HepG2 (cell line): ENCODE data around the gene MAGI1. TPM values are rescaled to one million over a fixed set of nuclear protein-coding genes. Genes with fewer than 3 reads are reported as not detected.
A peak's percentile ranks its signal among the peaks of the same experiment; 100 is the strongest.

ENCODE experiments used
- ATAC-seq: fragments of 200-7000 bp; cut with Tn5 transposase; 3 replicates; pipeline ENCODE4 v1.9.1; 2020; ENCODE audit warnings: mild to moderate bottlenecking, moderate library complexity
- BruUV-seq: library from RNA; stranded (reverse); fragments of 400-500 nt; replicated peaks from 2 replicates; lab custom pipeline; 2021; lab: Mats Ljungman, UMichigan
- CTCF ChIA-PET: fragments of 300-600 bp; formaldehyde crosslinking; extraction: SDS; loops from one replicate; lab custom pipeline; 2021; ENCODE audit warnings: low total read pairs, inconsistent platforms, low intra/inter-chr PET ratio; lab: Yijun Ruan, JAX
- POLR2A ChIA-PET: fragments of 350-600 bp; sonication (Branson Sonifier 250); formaldehyde crosslinking; loops from one replicate; lab custom pipeline; 2020; ENCODE audit warnings: antibody characterized with exemption, inconsistent platforms; lab: Yijun Ruan, JAX
- DNase-seq: peaks from one replicate; pipeline ENCODE4 v3.0.0-alpha.2; 2015; ENCODE audit warnings: low spot score
- FAIRE-seq: peaks from 3 replicates; lab custom pipeline; 2011; peaks lifted over from hg19 to GRCh38; lab: Jason Lieb, UNC
- H2AFZ ChIP-seq: one replicate; pipeline ENCODE4 v1.6.1; 2011; ENCODE audit warnings: low read length, inconsistent platforms
- H3K27ac ChIP-seq: fragments of 300-600 bp; 3 replicates; pipeline ENCODE4 v1.8.0; 2011; ENCODE audit warnings: mixed run types, mild to moderate bottlenecking, mixed read lengths, low read length, inconsistent platforms; ENCODE audit not compliant: insufficient read depth; ENCODE audit errors: extremely low read length
- H3K27me3 ChIP-seq, 2 experiments: fragments of 200-600 bp in 1 of 2; 2 replicates in 1 of 2; 3 replicates in 1 of 2; pipeline versions ENCODE4 v1.6.0 to v1.8.0; 2011; ENCODE audit warnings: low read length in 2 of 2, mild to moderate bottlenecking in 2 of 2, moderate library complexity in 2 of 2, inconsistent platforms in 1 of 2; ENCODE audit not compliant: insufficient read depth in 2 of 2, control insufficient read depth in 1 of 2
- H3K36me3 ChIP-seq, 2 experiments: fragments of 200-600 bp in 1 of 2; replicated peaks in 1 of 2; 2 replicates in 1 of 2; 3 replicates in 1 of 2; pipeline versions ENCODE4 v1.5.1 to v1.8.0; 2011; ENCODE audit warnings: low read length in 2 of 2, inconsistent platforms in 1 of 2; ENCODE audit not compliant: insufficient read depth in 2 of 2, control insufficient read depth in 1 of 2
- H3K4me1 ChIP-seq: 2 replicates; pipeline ENCODE4 v1.5.1; 2012; ENCODE audit warnings: low read length, inconsistent platforms; ENCODE audit not compliant: insufficient read depth
- H3K4me2 ChIP-seq: 2 replicates; pipeline ENCODE4 v1.6.0; 2011; ENCODE audit warnings: low read depth, low read length, inconsistent platforms
- H3K4me3 ChIP-seq, 3 experiments: fragments of 200-600 bp in 1 of 3; sonication (generic), shearing (Covaris generic) in 1 of 3; replicated peaks in 1 of 3; 2 replicates each; pipeline ENCODE4 v1.5.1; 2011 to 2016; ENCODE audit warnings: low read length in 3 of 3, inconsistent platforms in 2 of 3, low read depth in 2 of 3, mild to moderate bottlenecking in 2 of 3, control low read depth in 1 of 3, mixed read lengths in 1 of 3; ENCODE audit not compliant: insufficient read depth in 1 of 3
- H3K79me2 ChIP-seq: one replicate; pipeline ENCODE4 v1.6.1; 2011; ENCODE audit warnings: low read length, inconsistent platforms; ENCODE audit not compliant: insufficient read depth
- H3K9ac ChIP-seq: 2 replicates; pipeline ENCODE4 v1.6.0; 2011; ENCODE audit warnings: mild to moderate bottlenecking, low read depth, low read length, inconsistent platforms; ENCODE audit not compliant: insufficient read depth
- H3K9me3 ChIP-seq: 2 replicates; pipeline ENCODE4 v1.5.1; 2012; ENCODE audit warnings: mild to moderate bottlenecking, low read length
- H4K20me1 ChIP-seq: 2 replicates; pipeline ENCODE4 v1.6.0; 2011; ENCODE audit warnings: inconsistent platforms, mild to moderate bottlenecking, low read length, moderate library complexity; ENCODE audit not compliant: insufficient read depth
- AFF4 ChIP-seq: sonication (generic); formaldehyde crosslinking; IDR thresholded peaks from 2 replicates; pipeline ENCODE4 v1.4.0; 2020; ENCODE audit warnings: missing genetic modification reagents
- DRAP1 ChIP-seq: IDR thresholded peaks from 2 replicates; pipeline ENCODE4 v1.6.1; 2016; ENCODE audit warnings: missing genetic modification reagents, missing compliant biosample characterization
- HOXA5 ChIP-seq: sonication (generic); formaldehyde crosslinking; IDR thresholded peaks from 2 replicates; pipeline ENCODE4 v1.4.0; 2020; ENCODE audit warnings: missing genetic modification reagents
- KDM4B ChIP-seq: sonication (generic); formaldehyde crosslinking; IDR thresholded peaks from 2 replicates; pipeline ENCODE4 v1.4.0; 2020; ENCODE audit warnings: missing genetic modification reagents
- NCOA1 ChIP-seq: sonication (generic); formaldehyde crosslinking; IDR thresholded peaks from 2 replicates; pipeline ENCODE4 v1.9.0; 2021; ENCODE audit warnings: missing genetic modification reagents
- SMARCE1 ChIP-seq: fragments of 450-650 bp; IDR thresholded peaks from 2 replicates; pipeline ENCODE4 v1.6.1; 2017; ENCODE audit warnings: borderline replicate concordance
- UBTF ChIP-seq: sonication (generic); formaldehyde crosslinking; IDR thresholded peaks from 2 replicates; pipeline ENCODE4 v1.4.0; 2020; ENCODE audit warnings: mild to moderate bottlenecking, missing genetic modification reagents
- ZNF143 ChIP-seq: sonication (generic); formaldehyde crosslinking; IDR thresholded peaks from 2 replicates; pipeline ENCODE4 v1.4.0; 2020; ENCODE audit warnings: missing genetic modification reagents
- ZNF431 ChIP-seq: sonication (generic); formaldehyde crosslinking; IDR thresholded peaks from 2 replicates; pipeline ENCODE4 v1.9.0; 2022; ENCODE audit warnings: missing genetic modification reagents, low read depth, mild to moderate bottlenecking, borderline replicate concordance
- ZNF513 ChIP-seq: sonication (generic); formaldehyde crosslinking; conservative IDR thresholded peaks from 2 replicates; pipeline ENCODE4 v1.5.0; 2020; ENCODE audit warnings: missing genetic modification reagents
- ZNF543 ChIP-seq: sonication (generic); formaldehyde crosslinking; IDR thresholded peaks from 2 replicates; pipeline ENCODE4 v1.4.0; 2020; ENCODE audit warnings: mild to moderate bottlenecking, missing genetic modification reagents
- WGBS: methylation state at CpG from one replicate; pipeline ENCODE4 v1.1.6; 2017; ENCODE audit warnings: low lambda C conversion rate; 5-methylcytosine and 5-hydroxymethylcytosine counted together
- in situ Hi-C: cut with HindIII; loops from 2 replicates; pipeline ENCODE4 v1.10.0; 2017; ENCODE audit warnings: low pct_unique_long_range_greater_than_20kb; ENCODE audit not compliant: extremely low pct_ligation_motif_present
- intact Hi-C: fragments of 100-400 bp; cut with micrococcal nuclease; formaldehyde crosslinking; loops from one replicate; pipeline ENCODE4 v1.10.0; 2022; ENCODE audit not compliant: unreplicated experiment
- polyA plus RNA-seq, 8 experiments: library from polyadenylated mRNA; depleted of rRNA in 3 of 8; stranded (reverse) in 7 of 8; unstranded in 1 of 8; fragments of >200 nt; fragmentation: Illumina TruSeq in 4 of 8; extraction: Trizol in 4 of 8; gene quantifications; 2 replicates each; pipeline versions ENCODE4 v1.2.1 to v1.2.3, GENCODE V29; 2011 to 2016; ENCODE audit warnings: low read depth in 4 of 8, missing spikeins in 1 of 8, mixed read lengths in 1 of 8; ENCODE audit not compliant: insufficient read depth in 1 of 8
- total RNA-seq, 5 experiments: library from RNA; depleted of rRNA; stranded (reverse); fragments of >200 nt; fragmentation: Illumina TruSeq; extraction: Trizol; gene quantifications; 2 replicates each; pipeline ENCODE4 v1.2.3, GENCODE V29; 2016; ENCODE audit warnings: low read depth in 1 of 5
- TF ChIP-seq, protein P1 (sequence below): sonication (generic); formaldehyde crosslinking; IDR thresholded peaks from 2 replicates; pipeline ENCODE4 v1.4.0; 2020; ENCODE audit warnings: missing genetic modification reagents
- TF ChIP-seq, protein P2 (sequence below): IDR thresholded peaks from 2 replicates; pipeline ENCODE4 v1.6.1; 2016

Gene MAGI1
- total and polyA plus RNA-seq, 2 of the 13 experiments (the other 11 are each of a cell fraction or from before 2014, with no cell fraction given), result 22.2 to 26.0 TPM

- H3K9me3 ChIP-seq, result no peaks in the 10 kb centered on the region
- TF ChIP-seq, protein P1, sequence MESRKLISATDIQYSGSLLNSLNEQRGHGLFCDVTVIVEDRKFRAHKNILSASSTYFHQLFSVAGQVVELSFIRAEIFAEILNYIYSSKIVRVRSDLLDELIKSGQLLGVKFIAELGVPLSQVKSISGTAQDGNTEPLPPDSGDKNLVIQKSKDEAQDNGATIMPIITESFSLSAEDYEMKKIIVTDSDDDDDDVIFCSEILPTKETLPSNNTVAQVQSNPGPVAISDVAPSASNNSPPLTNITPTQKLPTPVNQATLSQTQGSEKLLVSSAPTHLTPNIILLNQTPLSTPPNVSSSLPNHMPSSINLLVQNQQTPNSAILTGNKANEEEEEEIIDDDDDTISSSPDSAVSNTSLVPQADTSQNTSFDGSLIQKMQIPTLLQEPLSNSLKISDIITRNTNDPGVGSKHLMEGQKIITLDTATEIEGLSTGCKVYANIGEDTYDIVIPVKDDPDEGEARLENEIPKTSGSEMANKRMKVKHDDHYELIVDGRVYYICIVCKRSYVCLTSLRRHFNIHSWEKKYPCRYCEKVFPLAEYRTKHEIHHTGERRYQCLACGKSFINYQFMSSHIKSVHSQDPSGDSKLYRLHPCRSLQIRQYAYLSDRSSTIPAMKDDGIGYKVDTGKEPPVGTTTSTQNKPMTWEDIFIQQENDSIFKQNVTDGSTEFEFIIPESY, result peak; percentile 75; the same call in 1 of the 2 replicates
- TF ChIP-seq KDM4B (CRISPR knock-in tag) (no peak), ZNF543 (CRISPR knock-in tag) (0 out of 2 replicates have a peak, but pooled peaks have one; percentile 32), SMARCE1 (no peak), ZNF431 (CRISPR knock-in tag) (no peak), HOXA5 (CRISPR knock-in tag) (no peak), ZNF143 (CRISPR knock-in tag) (no peak), DRAP1 (CRISPR knock-in tag) (no peak), UBTF (no peak), ZNF513 (CRISPR knock-in tag) (no peak), NCOA1 (no peak), AFF4 (no peak)
- TF ChIP-seq, protein P2, sequence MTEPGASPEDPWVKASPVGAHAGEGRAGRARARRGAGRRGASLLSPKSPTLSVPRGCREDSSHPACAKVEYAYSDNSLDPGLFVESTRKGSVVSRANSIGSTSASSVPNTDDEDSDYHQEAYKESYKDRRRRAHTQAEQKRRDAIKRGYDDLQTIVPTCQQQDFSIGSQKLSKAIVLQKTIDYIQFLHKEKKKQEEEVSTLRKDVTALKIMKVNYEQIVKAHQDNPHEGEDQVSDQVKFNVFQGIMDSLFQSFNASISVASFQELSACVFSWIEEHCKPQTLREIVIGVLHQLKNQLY (CRISPR knock-in tag), result no peak
- TF ChIP-seq, all 625 proteins: peak for 2
- in situ Hi-C loops, result no loop called here
- no peak overlapping the region for H3K4me3 ChIP-seq
- no peaks in the 10 kb centered on the region for H3K27me3 ChIP-seq
- peaks cover 23% of the 10 kb centered on the region for H3K4me1 ChIP-seq
- no peak overlapping the region for H2AFZ ChIP-seq
- intact Hi-C loops, result loop anchor here (5.0 kb wide), 1 partner anchor 44 kb away; no protein-coding TSS in a partner anchor
- H4K20me1 ChIP-seq, result peaks cover 29% of the 10 kb centered on the region
- ATAC-seq, result no peak
- POLR2A ChIA-PET, result no interaction called here
- no peak for FAIRE-seq
- BruUV-seq, result no TSS peak
- H3K36me3 ChIP-seq, result no peaks in the 10 kb centered on the region
- DNase-seq, result no peak
- H3K79me2 ChIP-seq, result peaks cover 57% of the 10 kb centered on the region
- no peak overlapping the region for H3K4me2 ChIP-seq
- no peak overlapping the region for H3K27ac ChIP-seq
- 96% methylated on average over 6 of the region's 6 CpGs for WGBS
- CTCF ChIA-PET, result no interaction called here
- H3K9ac ChIP-seq, result no peak overlapping the region
These were observed 210.0 kb downstream of the MAGI1 start for GRCh38 chr3:65828706-65829105.
